K562 (cell line): ENCODE results near the gene NTN1. TPM values are rescaled to one million over a fixed set of nuclear protein-coding genes. Genes with fewer than 3 reads are reported as not detected.

Experiments used
- ATAC-seq: fragments of 200-7000 bp; cut with Tn5 transposase; 3 replicates; pipeline ENCODE4 v1.9.1; 2020; ENCODE audit warnings: moderate library complexity
- BruUV-seq: library from RNA; stranded (reverse); fragments of 400-500 nt; replicated peaks from 2 replicates; lab custom pipeline; 2021; lab: Mats Ljungman, UMichigan
- CTCF ChIA-PET: fragments of 300-600 bp; formaldehyde crosslinking; extraction: SDS; loops from one replicate; lab custom pipeline; 2021; ENCODE audit warnings: low intra/inter-chr PET ratio; lab: Yijun Ruan, JAX
- POLR2A ChIA-PET: fragments of 300-600, 350-650 bp; sonication (Branson Sonifier 250); formaldehyde crosslinking; extraction: SDS; loops from one replicate; lab custom pipeline; 2021; ENCODE audit warnings: antibody characterized with exemption, inconsistent platforms; lab: Yijun Ruan, JAX
- DNase-seq, 4 experiments: peaks; one replicate each; pipeline versions ENCODE4 v3.0.0 to v3.0.0-alpha.2; 2011 to 2018; ENCODE audit warnings: low spot score in 3 of 4, mixed read lengths in 3 of 4; ENCODE audit errors: extremely low read depth in 1 of 4
- FAIRE-seq: peaks from 2 replicates; lab custom pipeline; 2011; peaks lifted over from hg19 to GRCh38; lab: Jason Lieb, UNC
- H2AFZ ChIP-seq: 2 replicates; pipeline ENCODE4 v1.6.0; 2011; ENCODE audit warnings: low read depth, low read length, control low read depth, inconsistent platforms
- H3K27ac ChIP-seq: fragments of 200-600 bp; 3 replicates; pipeline ENCODE4 v1.8.0; 2011; ENCODE audit warnings: low read depth, mild to moderate bottlenecking, control low read depth, inconsistent platforms, low read length, moderate library complexity, mixed read lengths; ENCODE audit errors: extremely low read depth
- H3K27me3 ChIP-seq, 2 experiments: fragments of 300-600 bp in 1 of 2; 2 replicates in 1 of 2; 3 replicates in 1 of 2; pipeline versions ENCODE4 v1.6.0 to v1.8.0; 2011; ENCODE audit warnings: inconsistent platforms in 2 of 2, low read length in 2 of 2, mild to moderate bottlenecking in 1 of 2, mixed read lengths in 1 of 2, moderate library complexity in 1 of 2; ENCODE audit not compliant: control insufficient read depth in 2 of 2, insufficient read depth in 2 of 2
- H3K36me3 ChIP-seq: fragments of 300-600 bp; 3 replicates; pipeline ENCODE4 v1.8.0; 2011; ENCODE audit warnings: mild to moderate bottlenecking, low read length, inconsistent platforms; ENCODE audit not compliant: control insufficient read depth, insufficient read depth
- H3K4me1 ChIP-seq, 2 experiments: fragments of 200-600 bp in 1 of 2; replicated peaks in 1 of 2; 2 replicates in 1 of 2; 3 replicates in 1 of 2; pipeline versions ENCODE4 v1.5.1 to v1.8.0; 2011; ENCODE audit warnings: inconsistent platforms in 2 of 2, low read length in 2 of 2, mild to moderate bottlenecking in 1 of 2, mixed read lengths in 1 of 2, moderate library complexity in 1 of 2; ENCODE audit not compliant: control insufficient read depth in 2 of 2, insufficient read depth in 2 of 2
- H3K4me2 ChIP-seq: 2 replicates; pipeline ENCODE4 v1.6.1; 2011; ENCODE audit warnings: low read length, control low read depth, inconsistent platforms, mixed read lengths; ENCODE audit not compliant: insufficient read depth
- H3K4me3 ChIP-seq: fragments of 200-600 bp; sonication (generic), shearing (Covaris generic); 2 replicates; pipeline ENCODE4 v1.5.1; 2016; ENCODE audit warnings: control low read depth, inconsistent platforms
- H3K79me2 ChIP-seq: fragments of 200-600 bp; 3 replicates; pipeline ENCODE4 v1.8.0; 2011; ENCODE audit warnings: low read length, inconsistent platforms; ENCODE audit not compliant: control insufficient read depth, insufficient read depth
- H3K9ac ChIP-seq, 2 experiments: 2 replicates each; pipeline versions ENCODE4 v1.6.0 to v1.6.1; 2011; ENCODE audit warnings: low read depth in 2 of 2, low read length in 2 of 2, control low read depth in 1 of 2, inconsistent platforms in 1 of 2, mild to moderate bottlenecking in 1 of 2, mixed read lengths in 1 of 2; ENCODE audit not compliant: insufficient read depth in 1 of 2
- H3K9me1 ChIP-seq: one replicate; pipeline ENCODE4 v1.6.0; 2011; ENCODE audit warnings: inconsistent platforms, mild to moderate bottlenecking, low read length, moderate library complexity; ENCODE audit not compliant: control insufficient read depth, insufficient read depth
- H3K9me3 ChIP-seq: replicated peaks from 2 replicates; pipeline ENCODE4 v1.5.1; 2011; ENCODE audit warnings: low read depth, low read length, inconsistent platforms; ENCODE audit not compliant: control insufficient read depth, insufficient read depth
- H4K20me1 ChIP-seq: replicated peaks from 2 replicates; pipeline ENCODE4 v1.6.1; 2011; ENCODE audit warnings: low read length, inconsistent platforms, mixed read lengths; ENCODE audit not compliant: control insufficient read depth, insufficient read depth
- CBFB ChIP-seq: sonication (generic); formaldehyde crosslinking; IDR thresholded peaks from 2 replicates; pipeline ENCODE4 v1.4.0; 2020; ENCODE audit warnings: mild to moderate bottlenecking, missing genetic modification reagents
- HEY1 ChIP-seq: fragments of 250-450 bp; sonication (Bioruptor Pico); IDR thresholded peaks from 2 replicates; pipeline ENCODE4 v1.5.0; 2020; ENCODE audit warnings: mild to moderate bottlenecking, moderate library complexity, borderline replicate concordance
- MTF1 ChIP-seq: fragments of 250-450 bp; sonication (Bioruptor Pico); IDR thresholded peaks from 2 replicates; pipeline ENCODE4 v1.9.0; 2021; ENCODE audit warnings: moderate library complexity, mild to moderate bottlenecking, inconsistent platforms, borderline replicate concordance
- NELFE ChIP-seq: IDR thresholded peaks from 2 replicates; pipeline ENCODE4 v1.6.1; 2011; ENCODE audit warnings: mild to moderate bottlenecking; ENCODE audit not compliant: insufficient read depth, insufficient read length
- PRDM10 ChIP-seq: fragments of 450-650 bp; IDR thresholded peaks from 2 replicates; pipeline ENCODE4 v1.6.1; 2018; ENCODE audit not compliant: partially characterized antibody
- TGIF2 ChIP-seq: sonication (generic); formaldehyde crosslinking; IDR thresholded peaks from 2 replicates; pipeline ENCODE4 v1.8.1; 2022; ENCODE audit warnings: mild to moderate bottlenecking, missing genetic modification reagents, moderate library complexity
- WHSC1 ChIP-seq: IDR thresholded peaks from one replicate; pipeline ENCODE4 v1.6.1; 2012; ENCODE audit warnings: low read length, control low read depth, inconsistent platforms
- ZNF764 ChIP-seq: fragments of 250-450 bp; sonication (Bioruptor Pico); IDR thresholded peaks from 2 replicates; pipeline ENCODE4 v1.4.0; 2020; ENCODE audit warnings: low read depth, mild to moderate bottlenecking, moderate library complexity
- WGBS: fragments of 100-300 bp; shearing (Covaris generic); methylation state at CpG from one replicate; pipeline ENCODE4 v1.1.6; 2016; ENCODE audit warnings: low coverage, mixed read lengths; ENCODE audit not compliant: insufficient coverage; ENCODE audit errors: missing lambda C conversion rate; 5-methylcytosine and 5-hydroxymethylcytosine counted together
- in situ Hi-C: fragments of 300-500 bp; cut with MboI; formaldehyde crosslinking; loops from 4 replicates; pipeline ENCODE4 v1.15.0; 2018; ENCODE audit warnings: inconsistent platforms, mixed read lengths
- intact Hi-C: fragments of 100-400 bp; cut with micrococcal nuclease; formaldehyde crosslinking; loops from 2 replicates; pipeline ENCODE4 v1.14.2; 2022
- polyA plus RNA-seq, 8 experiments: library from polyadenylated mRNA; depleted of rRNA in 4 of 8; stranded (reverse) in 5 of 8; unstranded in 3 of 8; fragments of >200 nt; fragmentation: Nextera tagmentation in 2 of 8; fragmentation: Illumina TruSeq in 1 of 8; extraction: Ambion mirVana in 2 of 8; extraction: Trizol in 1 of 8; gene quantifications; 2 replicates each; pipeline versions ENCODE4 v1.2.1 to v1.2.3, GENCODE V29; 2011 to 2014; ENCODE audit warnings: inconsistent platforms in 1 of 8, missing spikeins in 1 of 8
- total RNA-seq, 7 experiments: library from RNA; depleted of rRNA in 6 of 7; stranded (reverse); fragments of >200 nt in 6 of 7; fragmentation: Illumina TruSeq in 2 of 7; extraction: Trizol in 2 of 7; gene quantifications; 2 replicates each; pipeline versions ENCODE4 v1.2.1 to v1.2.3, GENCODE V29; 2011 to 2021; ENCODE audit warnings: low replicate concordance in 1 of 7

Gene NTN1
- total and polyA plus RNA-seq, 9 of the 15 experiments (the other 6 are each of a cell fraction or from before 2014, with no cell fraction given): 0.02 TPM; not detected in 8

DNA sequence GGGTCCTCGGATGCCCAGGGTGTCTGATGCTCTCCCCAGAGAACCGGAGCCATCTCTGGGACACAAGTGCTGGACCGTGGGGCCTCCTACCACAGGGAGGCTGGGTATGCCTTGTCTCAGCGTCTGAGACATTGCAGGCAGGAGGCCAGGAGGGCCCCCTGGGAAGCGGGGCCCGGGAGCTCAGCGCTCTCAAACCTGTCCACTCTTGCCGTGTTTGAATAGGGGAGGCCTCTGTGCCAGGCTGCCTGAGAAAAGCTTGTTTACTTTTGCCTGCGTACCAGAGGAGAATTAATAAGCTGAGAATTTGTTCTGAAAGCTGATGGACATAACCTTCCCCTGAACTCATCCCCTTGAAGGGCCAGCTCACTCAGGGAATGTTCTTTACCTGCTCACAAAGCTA is 163.8 kb downstream of the NTN1 start:
- intact Hi-C loops: no loop called here
- peaks cover 0 to 19% of the 10 kb centered on the region in 2 experiments; a peak in 2 of 5 replicates for H3K27me3 ChIP-seq
- H4K20me1 ChIP-seq: no peaks in the 10 kb centered on the region
- H3K79me2 ChIP-seq: no peaks in the 10 kb centered on the region
- WGBS: 2% methylated on average over 9 of the region's 9 CpGs
- BruUV-seq: no TSS peak
- no peak overlapping the region for H3K4me2 ChIP-seq
- FAIRE-seq: no peak
- H2AFZ ChIP-seq: no peak overlapping the region
- no peak for TF ChIP-seq HEY1 (CRISPR knock-in tag)
- TF ChIP-seq TGIF2 (CRISPR knock-in tag): no peak
- TF ChIP-seq ZNF764 (CRISPR knock-in tag): no peak
- no peak for TF ChIP-seq MTF1 (CRISPR knock-in tag)
- no peak for TF ChIP-seq PRDM10
- TF ChIP-seq NELFE: no peak
- TF ChIP-seq WHSC1: no peak
- TF ChIP-seq CBFB (CRISPR knock-in tag): no peak
- TF ChIP-seq, all 486 proteins: peak for 0
- no peaks in the 10 kb centered on the region for H3K9me1 ChIP-seq
- no peak overlapping the region for H3K27ac ChIP-seq
- H3K36me3 ChIP-seq: no peaks in the 10 kb centered on the region
- no peaks in the 10 kb centered on the region for H3K4me1 ChIP-seq
- no peak overlapping the region for H3K9ac ChIP-seq
- ChIA-PET POLR2A (no interaction called here), CTCF (no interaction called here)
- DNase-seq (no peak), ATAC-seq (no peak)
- H3K9me3 ChIP-seq: no peaks in the 10 kb centered on the region
- in situ Hi-C loops: no loop called here
- no peak overlapping the region for H3K4me3 ChIP-seq
